HepG2 (cell line): ENCODE data around the gene BAHCC1.

ENCODE experiments used
- ARNT ChIP-seq: fragments of 450-650 bp; IDR thresholded peaks from 2 replicates; pipeline ENCODE4 v1.6.1; 2017
- EP300 ChIP-seq, 3 experiments: sonication (generic) in 1 of 3; formaldehyde crosslinking in 1 of 3; IDR thresholded peaks; 2 replicates each; pipeline versions ENCODE4 v1.5.1 to v1.6.1; 2011 to 2020; ENCODE audit warnings: low read depth in 2 of 3, low read length in 2 of 3, borderline replicate concordance in 1 of 3, improper control_type of control experiment in 1 of 3, mild to moderate bottlenecking in 1 of 3, missing genetic modification reagents in 1 of 3, moderate library complexity in 1 of 3
- FOXJ3 ChIP-seq: sonication (generic); formaldehyde crosslinking; IDR thresholded peaks from 2 replicates; pipeline ENCODE4 v1.4.0; 2020; ENCODE audit warnings: missing genetic modification reagents, mild to moderate bottlenecking, borderline replicate concordance
- FOXM1 ChIP-seq: sonication (generic); formaldehyde crosslinking; IDR thresholded peaks from 2 replicates; pipeline ENCODE4 v1.5.0; 2020; ENCODE audit warnings: missing genetic modification reagents
- KLF6 ChIP-seq: IDR thresholded peaks from 2 replicates; pipeline ENCODE4 v1.8.0; 2016; ENCODE audit warnings: missing biosample characterization, missing genetic modification reagents
- MEF2D ChIP-seq: sonication (generic); formaldehyde crosslinking; IDR thresholded peaks from 2 replicates; pipeline ENCODE4 v1.5.1; 2020; ENCODE audit warnings: mild to moderate bottlenecking, missing genetic modification reagents
- MYC ChIP-seq: sonication (generic); formaldehyde crosslinking; IDR thresholded peaks from 2 replicates; pipeline ENCODE4 v1.9.0; 2021; ENCODE audit warnings: missing genetic modification reagents, borderline replicate concordance
- POLR2A ChIP-seq, 2 experiments: IDR thresholded peaks; 2 replicates each; pipeline ENCODE4 v1.6.1; 2011; ENCODE audit warnings: low read depth in 2 of 2, low read length in 2 of 2, mild to moderate bottlenecking in 1 of 2, moderate library complexity in 1 of 2; ENCODE audit not compliant: insufficient read depth in 1 of 2
- SP1 ChIP-seq, 2 experiments: fragments of 450-650 bp in 1 of 2; sonication (generic) in 1 of 2; formaldehyde crosslinking in 1 of 2; IDR thresholded peaks; 2 replicates each; pipeline versions ENCODE4 v1.4.0 to v1.6.1; 2016 to 2020; ENCODE audit warnings: missing genetic modification reagents in 1 of 2
- ZNF792 ChIP-seq: IDR thresholded peaks from 2 replicates; pipeline ENCODE4 v1.6.1; 2016
- TF ChIP-seq, protein P1 (sequence below): IDR thresholded peaks from 2 replicates; pipeline ENCODE4 v1.6.1; 2016; ENCODE audit warnings: missing genetic modification reagents, missing compliant biosample characterization
- TF ChIP-seq, protein P2 (sequence below): sonication (generic); formaldehyde crosslinking; IDR thresholded peaks from 2 replicates; pipeline ENCODE4 v1.4.0; 2020; ENCODE audit warnings: missing genetic modification reagents
- TF ChIP-seq, protein P3 (sequence below): sonication (generic); formaldehyde crosslinking; IDR thresholded peaks from 2 replicates; pipeline ENCODE4 v1.9.0; 2021; ENCODE audit warnings: missing genetic modification reagents, borderline replicate concordance

DNA sequence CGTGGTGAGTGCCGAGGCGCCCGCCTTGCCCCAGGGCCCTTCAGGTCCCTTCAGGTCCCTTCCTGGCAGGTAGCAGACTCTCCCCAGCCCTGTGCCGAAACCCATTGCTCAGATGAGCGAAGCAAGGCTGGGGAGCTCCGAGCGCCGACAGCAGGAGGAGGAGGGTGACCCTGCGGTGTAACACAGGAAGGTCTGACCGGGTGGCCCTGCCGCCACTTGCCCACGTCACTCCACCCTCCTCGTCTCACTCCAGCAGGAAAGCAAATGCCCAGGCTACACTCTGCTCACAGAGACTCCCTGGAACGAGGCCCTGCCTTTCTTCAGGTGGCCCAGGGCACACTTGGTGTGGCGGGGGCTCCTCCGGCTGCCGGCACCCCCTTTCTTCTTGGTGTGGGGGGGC is 60.1 kb downstream of the BAHCC1 start:
- TF ChIP-seq EP300 (IDR thresholded peaks at IDR 0.05; ENCODE audit: low read depth in 2 of 2, low read length in 2 of 2) (no peak), EP300 (CRISPR knock-in tag; IDR thresholded peaks at IDR 0.05; ENCODE audit: borderline replicate concordance) (no peak), MYC (CRISPR knock-in tag) (no peak), MEF2D (CRISPR knock-in tag) (no peak), ARNT (no peak), KLF6 (CRISPR knock-in tag) (no peak), FOXM1 (CRISPR knock-in tag) (no peak), POLR2A (IDR thresholded peaks at IDR 0.05; ENCODE audit: insufficient read depth in 1 of 2, low read depth in 2 of 2, low read length in 2 of 2) (no peak), ZNF792 (CRISPR knock-in tag) (no peak), SP1 (IDR thresholded peaks at IDR 0.05) (no peak), SP1 (CRISPR knock-in tag; IDR thresholded peaks at IDR 0.05) (no peak), FOXJ3 (CRISPR knock-in tag) (no peak)
- TF ChIP-seq, protein P1, sequence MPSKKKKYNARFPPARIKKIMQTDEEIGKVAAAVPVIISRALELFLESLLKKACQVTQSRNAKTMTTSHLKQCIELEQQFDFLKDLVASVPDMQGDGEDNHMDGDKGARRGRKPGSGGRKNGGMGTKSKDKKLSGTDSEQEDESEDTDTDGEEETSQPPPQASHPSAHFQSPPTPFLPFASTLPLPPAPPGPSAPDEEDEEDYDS (CRISPR knock-in tag): no peak
- TF ChIP-seq, protein P2, sequence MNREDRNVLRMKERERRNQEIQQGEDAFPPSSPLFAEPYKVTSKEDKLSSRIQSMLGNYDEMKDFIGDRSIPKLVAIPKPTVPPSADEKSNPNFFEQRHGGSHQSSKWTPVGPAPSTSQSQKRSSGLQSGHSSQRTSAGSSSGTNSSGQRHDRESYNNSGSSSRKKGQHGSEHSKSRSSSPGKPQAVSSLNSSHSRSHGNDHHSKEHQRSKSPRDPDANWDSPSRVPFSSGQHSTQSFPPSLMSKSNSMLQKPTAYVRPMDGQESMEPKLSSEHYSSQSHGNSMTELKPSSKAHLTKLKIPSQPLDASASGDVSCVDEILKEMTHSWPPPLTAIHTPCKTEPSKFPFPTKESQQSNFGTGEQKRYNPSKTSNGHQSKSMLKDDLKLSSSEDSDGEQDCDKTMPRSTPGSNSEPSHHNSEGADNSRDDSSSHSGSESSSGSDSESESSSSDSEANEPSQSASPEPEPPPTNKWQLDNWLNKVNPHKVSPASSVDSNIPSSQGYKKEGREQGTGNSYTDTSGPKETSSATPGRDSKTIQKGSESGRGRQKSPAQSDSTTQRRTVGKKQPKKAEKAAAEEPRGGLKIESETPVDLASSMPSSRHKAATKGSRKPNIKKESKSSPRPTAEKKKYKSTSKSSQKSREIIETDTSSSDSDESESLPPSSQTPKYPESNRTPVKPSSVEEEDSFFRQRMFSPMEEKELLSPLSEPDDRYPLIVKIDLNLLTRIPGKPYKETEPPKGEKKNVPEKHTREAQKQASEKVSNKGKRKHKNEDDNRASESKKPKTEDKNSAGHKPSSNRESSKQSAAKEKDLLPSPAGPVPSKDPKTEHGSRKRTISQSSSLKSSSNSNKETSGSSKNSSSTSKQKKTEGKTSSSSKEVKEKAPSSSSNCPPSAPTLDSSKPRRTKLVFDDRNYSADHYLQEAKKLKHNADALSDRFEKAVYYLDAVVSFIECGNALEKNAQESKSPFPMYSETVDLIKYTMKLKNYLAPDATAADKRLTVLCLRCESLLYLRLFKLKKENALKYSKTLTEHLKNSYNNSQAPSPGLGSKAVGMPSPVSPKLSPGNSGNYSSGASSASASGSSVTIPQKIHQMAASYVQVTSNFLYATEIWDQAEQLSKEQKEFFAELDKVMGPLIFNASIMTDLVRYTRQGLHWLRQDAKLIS (CRISPR knock-in tag): no peak
- TF ChIP-seq, protein P3, sequence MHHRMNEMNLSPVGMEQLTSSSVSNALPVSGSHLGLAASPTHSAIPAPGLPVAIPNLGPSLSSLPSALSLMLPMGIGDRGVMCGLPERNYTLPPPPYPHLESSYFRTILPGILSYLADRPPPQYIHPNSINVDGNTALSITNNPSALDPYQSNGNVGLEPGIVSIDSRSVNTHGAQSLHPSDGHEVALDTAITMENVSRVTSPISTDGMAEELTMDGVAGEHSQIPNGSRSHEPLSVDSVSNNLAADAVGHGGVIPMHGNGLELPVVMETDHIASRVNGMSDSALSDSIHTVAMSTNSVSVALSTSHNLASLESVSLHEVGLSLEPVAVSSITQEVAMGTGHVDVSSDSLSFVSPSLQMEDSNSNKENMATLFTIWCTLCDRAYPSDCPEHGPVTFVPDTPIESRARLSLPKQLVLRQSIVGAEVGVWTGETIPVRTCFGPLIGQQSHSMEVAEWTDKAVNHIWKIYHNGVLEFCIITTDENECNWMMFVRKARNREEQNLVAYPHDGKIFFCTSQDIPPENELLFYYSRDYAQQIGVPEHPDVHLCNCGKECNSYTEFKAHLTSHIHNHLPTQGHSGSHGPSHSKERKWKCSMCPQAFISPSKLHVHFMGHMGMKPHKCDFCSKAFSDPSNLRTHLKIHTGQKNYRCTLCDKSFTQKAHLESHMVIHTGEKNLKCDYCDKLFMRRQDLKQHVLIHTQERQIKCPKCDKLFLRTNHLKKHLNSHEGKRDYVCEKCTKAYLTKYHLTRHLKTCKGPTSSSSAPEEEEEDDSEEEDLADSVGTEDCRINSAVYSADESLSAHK (CRISPR knock-in tag): no peak
